AG09319 (cell line): ENCODE measurements around the gene BAHD1.

Source experiments
- DNase-seq: peaks from one replicate; pipeline ENCODE4 v3.0.0-alpha.2; 2010; ENCODE audit warnings: low read depth; ENCODE audit errors: extremely low read depth
- CTCF ChIP-seq: IDR thresholded peaks from 2 replicates; pipeline ENCODE4 v1.5.1; 2011; ENCODE audit warnings: low read depth, mild to moderate bottlenecking, inconsistent platforms, low read length, moderate library complexity

BAHD1 gene

GRCh38 chr15:40508216-40508615 lies 67.5 kb downstream of the BAHD1 start:
- no peak for TF ChIP-seq CTCF
- DNase-seq, result no peak

DNA sequence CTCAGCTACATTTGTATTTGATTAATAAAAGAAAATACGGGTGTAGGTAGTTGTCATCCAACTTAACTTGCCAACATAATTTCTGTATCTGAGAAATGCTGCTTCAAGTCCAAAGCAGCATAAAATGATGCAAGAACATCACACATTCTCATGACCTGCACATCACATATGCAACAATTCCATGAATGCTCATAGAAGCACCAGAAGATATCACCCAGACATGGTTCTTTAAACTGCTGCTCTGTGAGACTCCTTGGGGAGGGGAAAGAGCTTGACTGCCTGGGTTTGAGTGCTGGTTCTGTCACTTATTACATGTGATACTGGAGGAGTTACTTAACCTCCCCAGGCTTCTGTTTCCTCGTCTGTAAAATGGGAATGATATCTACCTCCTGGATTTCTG lies 69.4 kb downstream of the BAHD1 start:
- no peak for TF ChIP-seq CTCF
- DNase-seq, result no peak

DNA sequence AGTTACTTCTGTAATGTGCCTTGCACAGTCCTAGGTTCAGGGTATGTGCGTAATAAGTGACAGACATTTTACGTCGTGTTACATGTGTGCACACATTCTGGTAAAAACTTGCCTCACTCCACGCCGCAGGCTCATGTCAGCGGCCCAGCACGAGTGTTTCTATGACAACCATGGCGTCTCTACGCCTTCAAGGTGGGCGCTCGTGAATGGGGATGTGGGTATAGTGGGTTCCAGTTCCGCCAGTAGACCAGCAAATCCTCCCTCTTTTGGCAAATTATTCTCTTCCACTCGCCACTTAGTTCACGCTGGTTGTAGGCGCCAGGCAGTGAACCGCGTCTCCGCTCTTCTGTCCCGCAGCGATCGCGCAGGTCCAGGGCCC lies 70.3 kb downstream of the BAHD1 start:
- DNase-seq, result no peak

GRCh38 chr15:40511472-40512133 lies 70.8 kb downstream of the BAHD1 start:
- DNase-seq, result no peak
- TF ChIP-seq CTCF, result no peak

More for the DNA sequence above, 70.3 kb downstream of the BAHD1 start:
- no peak for TF ChIP-seq CTCF

DNA sequence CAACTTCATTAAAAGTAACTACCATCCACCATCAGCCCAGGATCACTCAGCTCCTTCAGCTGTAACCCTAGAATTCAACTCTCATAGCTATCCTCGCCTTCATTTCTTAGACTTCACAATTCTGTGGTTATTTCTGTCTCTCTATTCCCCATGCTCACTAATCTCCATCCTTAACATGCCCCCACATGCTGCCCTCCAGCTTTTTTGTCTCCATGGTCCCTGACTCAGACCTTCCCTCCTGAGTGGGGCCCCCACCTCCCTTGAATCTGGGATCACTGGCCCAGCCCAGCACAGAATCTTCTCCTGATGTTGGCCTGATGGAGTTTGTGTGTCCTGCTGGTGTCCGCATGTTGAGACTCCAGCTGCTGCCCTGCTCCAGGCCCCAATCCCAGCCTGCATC lies 71.7 kb downstream of the BAHD1 start:
- no peak for DNase-seq
- TF ChIP-seq CTCF, result no peak

DNA sequence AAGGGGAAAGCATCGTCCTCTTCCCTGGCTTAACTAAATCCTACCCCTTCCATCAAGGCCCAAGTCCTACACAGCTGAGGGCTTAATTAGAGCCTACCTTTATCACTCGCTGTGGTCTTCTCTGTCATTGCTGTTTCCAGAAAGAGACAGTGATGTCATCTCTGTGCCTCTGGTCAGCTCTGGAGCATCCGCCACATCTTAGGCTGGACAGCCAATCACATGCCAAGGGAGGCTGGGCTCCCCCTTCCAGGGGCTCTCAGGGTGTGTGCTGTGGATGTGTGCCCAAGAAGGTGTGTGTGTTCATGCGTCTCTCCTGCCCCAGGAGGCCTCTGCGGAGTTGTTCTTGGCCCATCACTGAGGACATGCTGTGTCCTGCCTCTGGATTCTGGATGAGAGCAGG lies 72.9 kb downstream of the BAHD1 start:
- no peak for DNase-seq
- no peak for TF ChIP-seq CTCF

DNA sequence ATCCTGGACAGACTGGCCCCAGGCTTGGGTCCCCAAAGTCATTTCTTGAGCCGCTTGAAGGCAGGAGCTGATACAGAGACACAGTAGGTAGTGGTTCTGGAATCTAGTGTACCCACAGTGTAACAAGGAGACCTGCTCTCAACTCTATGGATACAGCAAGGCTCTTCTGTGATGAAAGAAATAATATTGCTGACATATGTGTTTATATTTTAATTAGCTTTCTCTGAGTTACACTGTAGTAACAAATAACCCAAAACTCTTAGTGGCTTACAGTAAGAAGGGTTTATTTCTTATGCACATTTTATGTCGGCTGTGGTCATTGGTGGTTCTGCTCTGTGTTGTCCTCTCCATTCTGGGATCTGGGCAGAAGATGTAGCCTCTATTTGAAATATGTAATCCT lies 75.6 kb downstream of the BAHD1 start:
- no peak for DNase-seq
- TF ChIP-seq CTCF, result no peak
